Hepatocyte (in vitro differentiated cells): ENCODE results near the gene LMF1. TPM values are rescaled to one million over a fixed set of nuclear protein-coding genes. Genes with fewer than 3 reads are reported as not detected.

Experiments used
- DNase-seq: peaks from one replicate; pipeline ENCODE4 v3.0.0-alpha.2; 2016; ENCODE audit warnings: low spot score
- H2AFZ ChIP-seq: fragments of 200-600 bp; sonication (generic); 2 replicates; pipeline ENCODE4 v1.6.0; 2016; ENCODE audit warnings: antibody characterized with exemption, mild to moderate bottlenecking
- H3K27ac ChIP-seq: fragments of 200-600 bp; sonication (generic); 2 replicates; pipeline ENCODE4 v1.5.1; 2016; ENCODE audit warnings: mild to moderate bottlenecking
- H3K27me3 ChIP-seq: fragments of 200-600 bp; sonication (generic); 2 replicates; pipeline ENCODE4 v1.6.1; 2016
- H3K36me3 ChIP-seq: fragments of 200-600 bp; sonication (generic); replicated peaks from 2 replicates; pipeline ENCODE4 v1.5.1; 2016; ENCODE audit warnings: low read depth; ENCODE audit not compliant: insufficient read depth
- H3K4me1 ChIP-seq: fragments of 200-600 bp; sonication (generic); 2 replicates; pipeline ENCODE4 v1.5.1; 2016; ENCODE audit warnings: mild to moderate bottlenecking, moderate library complexity; ENCODE audit not compliant: insufficient read depth
- H3K4me2 ChIP-seq: fragments of 200-600 bp; sonication (generic); 2 replicates; pipeline ENCODE4 v1.6.0; 2016
- H3K4me3 ChIP-seq: fragments of 200-600 bp; sonication (generic); 2 replicates; pipeline ENCODE4 v1.5.1; 2016; ENCODE audit warnings: mild to moderate bottlenecking
- H3K79me2 ChIP-seq: fragments of 200-600 bp; sonication (generic); 2 replicates; pipeline ENCODE4 v1.6.0; 2017; ENCODE audit warnings: mild to moderate bottlenecking
- H3K9me2 ChIP-seq: fragments of 200-600 bp; sonication (generic); replicated peaks from 2 replicates; pipeline ENCODE4 v1.6.0; 2017; ENCODE audit warnings: mild to moderate bottlenecking; ENCODE audit not compliant: insufficient read depth
- H3K9me3 ChIP-seq: fragments of 200-600 bp; sonication (generic); 2 replicates; pipeline ENCODE4 v1.5.1; 2016; ENCODE audit warnings: low read depth, mild to moderate bottlenecking
- H4K20me1 ChIP-seq: fragments of 200-600 bp; sonication (generic); 2 replicates; pipeline ENCODE4 v1.6.0; 2016; ENCODE audit warnings: mild to moderate bottlenecking; ENCODE audit not compliant: insufficient read depth, poor library complexity, severe bottlenecking
- CTCF ChIP-seq: fragments of 200-600 bp; sonication (generic); IDR thresholded peaks from 2 replicates; pipeline ENCODE4 v1.5.1; 2016; ENCODE audit warnings: antibody characterized with exemption, mild to moderate bottlenecking; ENCODE audit not compliant: poor library complexity
- EZH2 ChIP-seq: fragments of 200-600 bp; sonication (generic); IDR thresholded peaks from 2 replicates; pipeline ENCODE4 v1.6.1; 2016; ENCODE audit warnings: antibody characterized with exemption, mild to moderate bottlenecking, borderline replicate concordance
- EZH2phosphoT487 ChIP-seq: fragments of 200-600 bp; sonication (generic); IDR thresholded peaks from one replicate; pipeline ENCODE4 v1.6.1; 2018; ENCODE audit warnings: antibody characterized with exemption, mild to moderate bottlenecking, low read depth, moderate library complexity; ENCODE audit not compliant: unreplicated experiment, severe bottlenecking
- WGBS: methylation state at CpG from one replicate; pipeline ENCODE4 v1.1.6; 2016; ENCODE audit warnings: low lambda C conversion rate; ENCODE audit errors: missing lambda C conversion rate; 5-methylcytosine and 5-hydroxymethylcytosine counted together
- polyA plus RNA-seq: library from polyadenylated mRNA; unstranded; fragments of >200 nt; fragmentation: Nextera tagmentation; extraction: Ambion mirVana; gene quantifications from 2 replicates; pipeline ENCODE4 v1.2.1, GENCODE V29; 2016
- total RNA-seq: library from RNA; depleted of rRNA; stranded (reverse); fragments of >200 nt; gene quantifications from 2 replicates; pipeline ENCODE4 v1.2.3, GENCODE V29; 2014

LMF1 gene
- total and polyA plus RNA-seq, 2 experiments from 2014 or later = 27.2 to 34.3 TPM

GRCh38 chr16:927406-927805 is 43.4 kb downstream of the LMF1 start:
- 84% methylated on average over 15 of the region's 15 CpGs for WGBS
- no peak for TF ChIP-seq CTCF
- no peak for TF ChIP-seq EZH2
- TF ChIP-seq EZH2phosphoT487 = no peak
- Histone ChIP-seq H4K20me1 (no peaks in the 10 kb centered on the region), H3K27ac (no peak overlapping the region), H3K4me3 (no peak overlapping the region), H3K9me3 (no peaks in the 10 kb centered on the region), H3K79me2 (no peaks in the 10 kb centered on the region), H3K4me1 (no peaks in the 10 kb centered on the region), H3K9me2 (no peaks in the 10 kb centered on the region), H3K4me2 (no peak overlapping the region), H3K27me3 (no peaks in the 10 kb centered on the region), H2AFZ (no peak overlapping the region), H3K36me3 (no peaks in the 10 kb centered on the region)
- no peak for DNase-seq

DNA sequence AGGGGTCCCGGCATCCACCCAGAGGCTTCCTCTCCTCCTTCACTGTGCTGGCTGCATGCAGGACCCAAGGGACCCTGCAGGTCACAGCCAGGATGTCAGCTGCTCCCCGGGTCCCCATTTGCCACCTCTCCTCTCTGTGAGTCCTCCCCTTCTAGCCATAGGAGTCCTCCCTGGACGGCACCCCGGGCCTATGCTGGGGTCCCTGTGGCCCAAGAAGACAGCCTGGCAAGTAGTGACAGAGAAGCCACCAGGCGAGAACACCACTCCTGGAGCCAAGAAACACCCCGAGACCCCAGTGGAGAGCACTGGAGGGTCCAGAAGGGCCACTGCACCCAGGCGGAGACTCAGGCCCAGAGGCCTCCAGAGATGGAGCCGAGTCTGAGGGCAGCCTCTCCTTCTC is 44.1 kb downstream of the LMF1 start:
- H3K36me3 ChIP-seq = no peaks in the 10 kb centered on the region
- no peaks in the 10 kb centered on the region for H3K79me2 ChIP-seq
- H3K4me2 ChIP-seq = no peak overlapping the region
- no peaks in the 10 kb centered on the region for H4K20me1 ChIP-seq
- WGBS = 93% methylated on average over 8 of the region's 8 CpGs
- DNase-seq = no peak
- H3K4me3 ChIP-seq = no peak overlapping the region
- no peaks in the 10 kb centered on the region for H3K9me3 ChIP-seq
- TF ChIP-seq EZH2phosphoT487 (no peak), EZH2 (no peak), CTCF (no peak)
- no peak overlapping the region for H2AFZ ChIP-seq
- H3K4me1 ChIP-seq = no peaks in the 10 kb centered on the region
- H3K27ac ChIP-seq = no peak overlapping the region
- no peaks in the 10 kb centered on the region for H3K9me2 ChIP-seq
- H3K27me3 ChIP-seq = no peaks in the 10 kb centered on the region

DNA sequence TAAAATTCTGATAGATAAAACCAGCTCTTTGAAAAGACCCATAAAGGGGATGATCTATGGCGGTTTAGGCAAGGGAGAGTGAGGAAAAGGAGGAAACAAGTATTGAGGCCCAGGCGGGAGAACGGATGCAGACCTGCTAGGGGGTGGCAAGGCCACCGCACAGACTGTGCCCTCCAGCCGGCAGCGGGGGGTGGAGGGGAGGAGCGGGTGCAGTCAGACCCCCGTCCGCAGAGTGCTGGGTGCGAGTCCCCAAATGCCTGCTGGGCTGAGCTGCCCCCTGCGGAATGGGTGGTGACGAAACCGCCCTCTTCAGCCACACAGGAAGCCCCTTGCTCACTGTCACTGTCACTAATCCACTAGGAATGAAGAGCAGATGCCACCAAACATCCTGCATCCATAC is 46.0 kb downstream of the LMF1 start:
- Histone ChIP-seq H3K27ac (no peak overlapping the region), H3K79me2 (no peaks in the 10 kb centered on the region), H3K36me3 (no peaks in the 10 kb centered on the region), H4K20me1 (no peaks in the 10 kb centered on the region), H2AFZ (no peak overlapping the region), H3K9me2 (no peaks in the 10 kb centered on the region), H3K4me2 (no peak overlapping the region), H3K4me1 (peaks cover 14% of the 10 kb centered on the region), H3K4me3 (no peak overlapping the region), H3K27me3 (no peaks in the 10 kb centered on the region), H3K9me3 (no peaks in the 10 kb centered on the region)
- DNase-seq = no peak
- 95% methylated on average over 12 of the region's 13 CpGs for WGBS
- TF ChIP-seq CTCF = no peak

- Histone ChIP-seq H3K79me2 (no peaks in the 10 kb centered on the region), H3K27ac (no peak overlapping the region), H3K4me3 (no peak overlapping the region), H3K27me3 (no peaks in the 10 kb centered on the region), H3K9me3 (no peaks in the 10 kb centered on the region), H3K9me2 (no peaks in the 10 kb centered on the region), H3K4me2 (no peak overlapping the region), H2AFZ (no peak overlapping the region), H3K36me3 (no peaks in the 10 kb centered on the region), H3K4me1 (peaks cover 14% of the 10 kb centered on the region), H4K20me1 (no peaks in the 10 kb centered on the region)
- 44% methylated on average over 5 of the region's 5 CpGs for WGBS
- DNase-seq = no peak
- TF ChIP-seq CTCF = no peak
- TF ChIP-seq EZH2 = no peak
- no peak for TF ChIP-seq EZH2phosphoT487
Observed at GRCh38 chr16:924063-924462, 46.7 kb downstream of the LMF1 start.
